Esophagus squamous epithelium (tissue), 5 donors: ENCODE measurements around the gene RBBP4. TPM values are rescaled to one million over a fixed set of nuclear protein-coding genes. Genes with fewer than 3 reads are reported as not detected.

ENCODE experiments used
- DNase-seq: peaks from one replicate; lab custom pipeline; 2025; lab: John Stamatoyannopoulos, UW
- H3K27ac ChIP-seq, 4 donors: fragments of 200-600 bp; sonication (generic); one replicate each; pipeline ENCODE4 v1.5.1; 2016 to 2019; ENCODE audit warnings: mild to moderate bottlenecking in 1 of 4
- H3K27me3 ChIP-seq, 4 donors: fragments of 200-600 bp; sonication (generic); 1 replicate in 3 of 4; 2 replicates in 1 of 4; pipeline versions ENCODE4 v1.5.1 to v1.6.0; 2017 to 2021; ENCODE audit warnings: antibody characterized with exemption in 1 of 4
- H3K36me3 ChIP-seq, 3 donors: fragments of 200-600 bp; sonication (generic); one replicate each; pipeline ENCODE4 v1.5.1; 2016 to 2019
- H3K4me1 ChIP-seq, 3 donors: fragments of 200-600 bp; sonication (generic); one replicate each; pipeline ENCODE4 v1.5.1; 2017 to 2019
- H3K4me3 ChIP-seq, 4 donors: fragments of 200-600 bp; sonication (generic); 1 replicate in 3 of 4; 2 replicates in 1 of 4; pipeline ENCODE4 v1.5.1; 2016 to 2019; ENCODE audit warnings: mild to moderate bottlenecking in 2 of 4, moderate library complexity in 1 of 4
- H3K9me3 ChIP-seq, 3 donors: fragments of 200-600 bp; sonication (generic); one replicate each; pipeline ENCODE4 v1.5.1; 2016 to 2019
- CTCF ChIP-seq, 6 experiments: fragments of 450-650 bp in 4 of 6; fragments of 200-600 bp in 2 of 6; sonication (generic) in 2 of 6; IDR thresholded peaks; one replicate each; pipeline ENCODE4 v1.5.1; 2016 to 2019; ENCODE audit warnings: antibody characterized with exemption in 6 of 6, mild to moderate bottlenecking in 4 of 6, moderate library complexity in 4 of 6
- POLR2A ChIP-seq, 4 donors: fragments of 450-650 bp; IDR thresholded peaks; one replicate each; pipeline ENCODE4 v1.6.1; 2017; ENCODE audit warnings: antibody characterized with exemption in 4 of 4, mild to moderate bottlenecking in 4 of 4, moderate library complexity in 3 of 4
- WGBS, 2 donors: methylation state at CpG; one replicate each; pipeline ENCODE4 v1.1.5; 2018; 5-methylcytosine and 5-hydroxymethylcytosine counted together
- intact Hi-C: fragments of 100-400 bp; cut with DNase I; formaldehyde crosslinking; loops from one replicate; pipeline ENCODE4 v1.15.0; 2022
- small RNA-seq, 4 donors: library from RNA; depleted of rRNA; stranded (forward); fragments of <200 nt; gene quantifications; one replicate each; pipeline ENCODE3, GENCODE V24; 2016
- total RNA-seq, 4 donors: library from RNA; depleted of rRNA; stranded (reverse); fragments of >200 nt; gene quantifications; one replicate each; pipeline ENCODE4 v1.1.0, GENCODE V29; 2016
- donor health status: DM: yes; HTN: yes; CAD: no.

The RBBP4 gene
- total RNA-seq, 4 donors from 2014 or later: 59.6 to 102 (median 85.1) TPM

- Histone ChIP-seq H3K4me3 (no peak overlapping the region), H3K27me3 (no peaks in the 10 kb centered on the region), H3K27ac (no peak overlapping the region), H3K36me3 (no peaks in the 10 kb centered on the region), H3K4me1 (peaks cover 14 to 46% (median 23%) of the 10 kb centered on the region in 3 donors), H3K9me3 (no peaks in the 10 kb centered on the region)
- no peak for DNase-seq
- intact Hi-C loops: no loop called here
- WGBS, 2 donors: 83 to 90% methylated on average over 7 of the region's 7 CpGs
- TF ChIP-seq CTCF (IDR thresholded peaks at IDR 0.05): no peak
- TF ChIP-seq POLR2A (IDR thresholded peaks at IDR 0.05): no peak
Measured at GRCh38 chr1:32728413-32729077, 77.5 kb downstream of the RBBP4 start.

GRCh38 chr1:32729254-32730046 lies 78.4 kb downstream of the RBBP4 start:
- 72 to 82% methylated on average over 8 to 12 of the region's 14 CpGs for WGBS, 2 donors
- no peak overlapping the region for H3K27ac ChIP-seq
- H3K4me3 ChIP-seq: no peak overlapping the region
- no peaks in the 10 kb centered on the region for H3K9me3 ChIP-seq
- H3K4me1 ChIP-seq: peaks cover 13 to 40% (median 20%) of the 10 kb centered on the region in 3 donors
- intact Hi-C loops: no loop called here
- no peaks in the 10 kb centered on the region for H3K36me3 ChIP-seq
- TF ChIP-seq POLR2A (IDR thresholded peaks at IDR 0.05) (no peak), CTCF (IDR thresholded peaks at IDR 0.05) (no peak)
- H3K27me3 ChIP-seq: no peaks in the 10 kb centered on the region
- no peak for DNase-seq

GRCh38 chr1:32733582-32734321 lies 82.7 kb downstream of the RBBP4 start:
- TF ChIP-seq POLR2A (IDR thresholded peaks at IDR 0.05) (no peak), CTCF (IDR thresholded peaks at IDR 0.05) (no peak)
- H3K27me3 ChIP-seq: no peaks in the 10 kb centered on the region
- H3K9me3 ChIP-seq: no peaks in the 10 kb centered on the region
- no peaks in the 10 kb centered on the region for H3K36me3 ChIP-seq
- DNase-seq: no peak
- no peak overlapping the region for H3K27ac ChIP-seq
- H3K4me3 ChIP-seq: no peak overlapping the region
- WGBS, 2 donors: 46 to 66% methylated on average over 2 to 6 of the region's 9 CpGs
- intact Hi-C loops: no loop called here
- H3K4me1 ChIP-seq: peaks cover 0 to 39% (median 18%) of the 10 kb centered on the region in 3 donors

Small RNA genes within 50 kb of the gene (small RNA-seq; reads per million reads assigned to genes)
- gene RF00019: 0 reads per million in 4 donors

Other genes starting within 250 kb of the RBBP4 start
- gene ZBTB8B, start 186.1 kb upstream of the RBBP4 start, total RNA-seq: not detected
- 1 to 10 TPM; 2.4 to 6.1 (median 2.8) TPM for gene ZBTB8A, start 111.8 kb upstream of the RBBP4 start, total RNA-seq
- 10 to 100 TPM; 12.3 to 26.9 (median 21.1) TPM for gene ZBTB8OS, start 658 bp upstream of the RBBP4 start, total RNA-seq
- gene SYNC, start 51.6 kb downstream of the RBBP4 start, total RNA-seq: 10 to 100 TPM in 2 of 4 donors, 1 to 10 TPM in 2; 2.9 to 31.7 (median 9.1) TPM
- 10 to 100 TPM; 46.7 to 92.0 (median 62.3) TPM for gene YARS1, start 166.2 kb downstream of the RBBP4 start, total RNA-seq
- 10 to 100 TPM in 2 of 4 donors, 1 to 10 TPM in 2; 6.5 to 20.0 (median 11.9) TPM for gene S100PBP, start 166.4 kb downstream of the RBBP4 start, total RNA-seq
- under 1 TPM in 2 of 4 donors, not detected in 2; 0.44 to 0.76 TPM for gene FNDC5, start 219.7 kb downstream of the RBBP4 start, total RNA-seq
- not detected for gene HPCA, start 235.3 kb downstream of the RBBP4 start, total RNA-seq